ENCODE results near the gene GNAI2.
A peak's percentile ranks its signal among the peaks of the same experiment; 100 is the strongest.

Gene GNAI2

DNA sequence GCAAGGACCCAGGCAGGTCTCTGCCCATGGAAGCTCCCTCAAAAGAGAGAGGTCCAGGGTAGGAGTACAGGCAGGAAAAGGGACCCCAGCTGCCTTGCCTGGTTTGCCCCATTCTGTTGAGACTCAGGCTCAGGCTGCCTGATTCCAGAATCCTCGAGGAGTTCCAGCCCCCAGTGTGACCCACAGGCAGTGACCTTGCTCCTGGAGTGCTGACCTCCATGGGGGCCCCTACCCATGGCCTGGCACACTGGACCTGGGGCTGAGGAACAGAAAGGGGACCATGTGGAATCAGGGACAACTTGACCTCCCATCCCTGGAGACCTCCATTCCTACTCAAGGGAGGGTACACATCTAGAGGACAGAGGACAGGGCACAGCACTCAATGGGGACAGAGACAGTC is 29.6 kb downstream of the GNAI2 start:
- no peak for DNase-seq (ENCODE audit: extremely low spot score)
- POLR2A ChIA-PET = interaction anchor here (1.9 to 2.6 kb wide), 2 partner anchors 19 to 37 kb away, joined by 7 to 12 read pairs; no protein-coding TSS in a partner anchor
- TF ChIP-seq FOXM1 (IDR thresholded peaks at IDR 0.05; ENCODE audit: borderline replicate concordance) (no peak), SUZ12 (IDR thresholded peaks at IDR 0.05) (no peak), ELF4 (IDR thresholded peaks at IDR 0.05) (no peak), ZNF384 (IDR thresholded peaks at IDR 0.05) (no peak), L3MBTL2 (conservative IDR thresholded peaks at IDR 0.05) (no peak), SP1 (IDR thresholded peaks at IDR 0.05) (no peak), LEF1 (IDR thresholded peaks at IDR 0.05; ENCODE audit: borderline replicate concordance) (no peak), FOXA1 (IDR thresholded peaks at IDR 0.05) (no peak), ARNT (IDR thresholded peaks at IDR 0.05) (no peak), CTBP1 (IDR thresholded peaks at IDR 0.05; ENCODE audit: borderline replicate concordance) (no peak), NFRKB (IDR thresholded peaks at IDR 0.05) (no peak), TARDBP (IDR thresholded peaks at IDR 0.05) (no peak), BHLHE40 (IDR thresholded peaks at IDR 0.05; ENCODE audit: borderline replicate concordance) (no peak), HDGF (IDR thresholded peaks at IDR 0.05; ENCODE audit: borderline replicate concordance) (no peak), FOXK2 (IDR thresholded peaks at IDR 0.05) (no peak)
- TF ChIP-seq, protein P1, sequence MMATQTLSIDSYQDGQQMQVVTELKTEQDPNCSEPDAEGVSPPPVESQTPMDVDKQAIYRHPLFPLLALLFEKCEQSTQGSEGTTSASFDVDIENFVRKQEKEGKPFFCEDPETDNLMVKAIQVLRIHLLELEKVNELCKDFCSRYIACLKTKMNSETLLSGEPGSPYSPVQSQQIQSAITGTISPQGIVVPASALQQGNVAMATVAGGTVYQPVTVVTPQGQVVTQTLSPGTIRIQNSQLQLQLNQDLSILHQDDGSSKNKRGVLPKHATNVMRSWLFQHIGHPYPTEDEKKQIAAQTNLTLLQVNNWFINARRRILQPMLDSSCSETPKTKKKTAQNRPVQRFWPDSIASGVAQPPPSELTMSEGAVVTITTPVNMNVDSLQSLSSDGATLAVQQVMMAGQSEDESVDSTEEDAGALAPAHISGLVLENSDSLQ (IDR thresholded peaks at IDR 0.05) = no peak
- CTCF ChIA-PET = interaction anchor here (0.6 to 1.7 kb wide), 2 partner anchors 19 to 56 kb away, joined by 4 to 9 read pairs; no protein-coding TSS in a partner anchor

DNA sequence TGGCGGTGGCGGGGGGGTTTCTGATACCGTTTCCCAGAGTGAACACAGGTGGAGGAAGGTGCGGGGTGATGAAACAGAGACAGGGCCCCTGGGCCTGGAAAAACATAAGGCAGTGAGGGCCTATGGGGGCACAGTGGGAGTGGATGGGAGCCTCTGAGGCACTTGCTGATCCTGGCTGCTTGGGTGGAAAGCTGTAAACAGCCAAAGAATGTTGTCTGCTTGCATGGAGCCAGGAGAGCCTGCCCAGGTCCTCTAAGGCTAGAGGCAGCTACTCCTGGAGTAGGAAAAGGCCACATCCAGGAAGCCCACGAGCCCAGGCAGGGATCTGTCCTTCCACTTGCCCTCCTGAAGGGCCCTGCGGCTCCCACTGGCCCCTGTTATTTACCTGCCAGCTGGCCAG is 30.0 kb downstream of the GNAI2 start:
- ChIA-PET CTCF (interaction anchor here (0.6 to 1.4 kb wide), 2 partner anchors 55 to 71 kb away, joined by 4 to 5 read pairs; no protein-coding TSS in a partner anchor), POLR2A (interaction anchor here (1.9 to 2.6 kb wide), 2 partner anchors 20 to 37 kb away, joined by 7 to 12 read pairs; no protein-coding TSS in a partner anchor)
- no peak for TF ChIP-seq SP1 (IDR thresholded peaks at IDR 0.05)
- DNase-seq (ENCODE audit: extremely low spot score) = no peak

DNA sequence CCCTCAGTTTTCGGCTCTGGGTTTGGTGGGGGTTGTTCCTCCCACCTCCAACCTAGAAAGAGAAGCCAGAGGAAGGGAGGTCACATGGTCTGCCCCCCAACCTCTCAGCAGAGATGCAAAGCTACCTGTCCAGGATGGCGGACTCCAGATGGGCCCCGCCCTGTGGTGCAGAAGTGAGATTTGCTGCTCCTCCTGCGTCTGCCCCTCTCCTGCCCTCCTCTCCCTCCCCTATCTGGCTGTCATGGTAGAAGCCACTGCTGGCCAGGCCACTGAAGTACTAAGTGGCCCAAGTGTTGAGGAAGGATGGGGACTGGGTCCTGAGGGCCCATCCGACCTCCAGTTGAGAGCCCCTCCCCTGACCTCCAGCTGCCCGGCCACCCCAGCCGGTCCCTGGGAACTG is 30.8 kb downstream of the GNAI2 start:
- no peak for TF ChIP-seq ARNT (IDR thresholded peaks at IDR 0.05)
- no peak for TF ChIP-seq CTBP1 (IDR thresholded peaks at IDR 0.05; ENCODE audit: borderline replicate concordance)
- TF ChIP-seq, protein P1 (IDR thresholded peaks at IDR 0.05) = no peak
- TF ChIP-seq SUZ12 (IDR thresholded peaks at IDR 0.05) = no peak
- TF ChIP-seq SP1 (IDR thresholded peaks at IDR 0.05) = no peak
- TF ChIP-seq TARDBP (IDR thresholded peaks at IDR 0.05) = no peak
- TF ChIP-seq L3MBTL2 (conservative IDR thresholded peaks at IDR 0.05) = no peak
- no peak for TF ChIP-seq FOXK2 (IDR thresholded peaks at IDR 0.05)
- TF ChIP-seq ZNF384 (IDR thresholded peaks at IDR 0.05) = no peak
- POLR2A ChIA-PET = interaction anchor here (0.6 to 2.6 kb wide), 6 partner anchors 31 to 70 kb away, joined by 3 to 12 read pairs (median 4); partner anchors contain the start of genes GNAI2 and SLC38A3
- CTCF ChIA-PET = interaction anchor here (1.0 to 1.6 kb wide), 4 partner anchors 17 to 72 kb away, joined by 3 to 5 read pairs (median 4); no protein-coding TSS in a partner anchor
- DNase-seq (ENCODE audit: extremely low spot score) = no peak

DNA sequence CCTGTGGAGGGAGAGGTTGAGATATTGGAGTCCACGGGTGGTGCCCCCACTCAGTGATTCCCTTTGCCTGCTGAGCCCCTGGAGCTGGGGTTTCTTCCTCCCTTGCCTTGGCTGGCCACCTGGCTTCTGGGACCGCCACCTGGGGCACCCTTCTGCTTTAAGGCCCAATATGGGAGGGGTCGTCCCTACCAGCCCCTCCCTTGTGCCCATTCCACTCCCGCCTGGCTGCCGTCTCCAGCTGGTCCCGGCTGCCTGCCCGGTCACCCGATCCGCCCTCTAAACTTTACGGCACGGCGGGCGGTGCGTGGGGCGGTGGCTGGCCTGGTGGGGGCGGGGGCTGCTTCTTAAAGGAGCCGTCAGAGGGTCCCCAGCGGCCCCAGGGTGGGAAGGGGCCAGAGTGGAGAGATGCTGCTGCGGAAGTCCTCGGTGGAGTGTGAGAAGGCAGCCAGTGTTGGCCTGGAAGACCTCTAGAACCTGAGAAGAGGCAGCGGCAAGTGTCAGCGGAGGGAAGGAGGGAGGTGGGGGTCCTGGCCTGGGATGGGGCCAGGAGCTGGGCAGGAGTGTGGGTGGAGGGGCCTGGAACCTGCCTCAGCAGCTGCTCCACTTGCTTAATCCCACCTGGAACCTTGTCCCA is 31.4 kb downstream of the GNAI2 start:
- TF ChIP-seq HDGF (IDR thresholded peaks at IDR 0.05; ENCODE audit: borderline replicate concordance) = no peak
- no peak for TF ChIP-seq L3MBTL2 (conservative IDR thresholded peaks at IDR 0.05)
- no peak for TF ChIP-seq NFRKB (IDR thresholded peaks at IDR 0.05)
- TF ChIP-seq SP1 (IDR thresholded peaks at IDR 0.05) = no peak
- TF ChIP-seq SUZ12 (IDR thresholded peaks at IDR 0.05) = no peak
- TF ChIP-seq FOXK2 (IDR thresholded peaks at IDR 0.05) = no peak
- TF ChIP-seq, protein P1 (IDR thresholded peaks at IDR 0.05) = no peak
- TF ChIP-seq ELF4 (IDR thresholded peaks at IDR 0.05) = no peak
- TF ChIP-seq FOXM1 (IDR thresholded peaks at IDR 0.05; ENCODE audit: borderline replicate concordance) = no peak
- TF ChIP-seq CTBP1 (IDR thresholded peaks at IDR 0.05; ENCODE audit: borderline replicate concordance) = no peak
- no peak for TF ChIP-seq TARDBP (IDR thresholded peaks at IDR 0.05)
- TF ChIP-seq ARNT (IDR thresholded peaks at IDR 0.05) = no peak
- no peak for TF ChIP-seq FOXA1 (IDR thresholded peaks at IDR 0.05)
- TF ChIP-seq LEF1 (IDR thresholded peaks at IDR 0.05; ENCODE audit: borderline replicate concordance) = no peak
- TF ChIP-seq BHLHE40 (IDR thresholded peaks at IDR 0.05; ENCODE audit: borderline replicate concordance) = no peak
- TF ChIP-seq ZNF384 (IDR thresholded peaks at IDR 0.05) = no peak
- ChIA-PET POLR2A (interaction anchor here (0.6 to 2.6 kb wide), 8 partner anchors 30 to 338 kb away, joined by 3 to 12 read pairs (median 4); partner anchors contain the start of genes GNAI2, MON1A and SLC38A3), CTCF (interaction anchor here (0.6 to 1.6 kb wide), 7 partner anchors 8 to 73 kb away, joined by 3 to 5 read pairs (median 3); no protein-coding TSS in a partner anchor)
- peak; percentile 55 for DNase-seq (ENCODE audit: extremely low spot score)

DNA sequence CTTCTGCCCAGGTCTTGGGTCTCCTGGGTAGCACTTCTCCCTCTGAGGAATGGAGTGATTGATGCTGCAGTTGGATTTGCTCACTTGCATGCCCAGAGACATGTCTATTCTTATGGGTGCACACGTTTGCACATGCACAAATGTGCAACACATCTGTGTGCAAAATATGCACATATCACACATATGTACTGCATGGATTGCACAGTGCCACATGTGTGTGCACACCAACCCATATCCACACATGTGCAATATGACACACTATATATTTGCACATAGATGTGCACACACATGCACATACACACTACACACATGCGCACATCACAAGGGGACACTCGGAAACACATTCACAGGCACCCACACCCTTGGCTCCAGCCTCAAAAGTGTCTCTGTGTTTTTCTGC is 32.3 kb downstream of the GNAI2 start:
- DNase-seq (ENCODE audit: extremely low spot score) = no peak
- ChIA-PET POLR2A (interaction anchor here (0.8 to 2.6 kb wide), 6 partner anchors 9 to 339 kb away, joined by 3 to 12 read pairs (median 5); partner anchors contain the start of genes GNAI2 and MON1A), CTCF (interaction anchor here (0.8 to 1.6 kb wide), 3 partner anchors 11 to 39 kb away, joined by 3 to 5 read pairs (median 3); no protein-coding TSS in a partner anchor)
- no peak for TF ChIP-seq HDGF (IDR thresholded peaks at IDR 0.05; ENCODE audit: borderline replicate concordance)
- no peak for TF ChIP-seq FOXA1 (IDR thresholded peaks at IDR 0.05)
- no peak for TF ChIP-seq LEF1 (IDR thresholded peaks at IDR 0.05; ENCODE audit: borderline replicate concordance)
- no peak for TF ChIP-seq CTBP1 (IDR thresholded peaks at IDR 0.05; ENCODE audit: borderline replicate concordance)
- no peak for TF ChIP-seq ELF4 (IDR thresholded peaks at IDR 0.05)
- no peak for TF ChIP-seq L3MBTL2 (conservative IDR thresholded peaks at IDR 0.05)
- TF ChIP-seq SP1 (IDR thresholded peaks at IDR 0.05) = no peak
- TF ChIP-seq, protein P1 (IDR thresholded peaks at IDR 0.05) = no peak
- TF ChIP-seq TARDBP (IDR thresholded peaks at IDR 0.05) = no peak
- no peak for TF ChIP-seq BHLHE40 (IDR thresholded peaks at IDR 0.05; ENCODE audit: borderline replicate concordance)
- no peak for TF ChIP-seq ARNT (IDR thresholded peaks at IDR 0.05)
- no peak for TF ChIP-seq SUZ12 (IDR thresholded peaks at IDR 0.05)
- no peak for TF ChIP-seq FOXM1 (IDR thresholded peaks at IDR 0.05; ENCODE audit: borderline replicate concordance)
